SU-DHL-6 (cell line): ENCODE measurements around the gene DOCK1.

Source experiments
- H2AFZ ChIP-seq: fragments of 200-600 bp; sonication (generic); 2 replicates; pipeline ENCODE4 v1.6.1; 2014; ENCODE audit warnings: low read depth, mild to moderate bottlenecking, moderate library complexity, mixed read lengths, antibody characterized with exemption, low read length; ENCODE audit not compliant: severe bottlenecking
- H3F3A ChIP-seq: fragments of 200-600 bp; shearing (Covaris generic); 2 replicates; pipeline ENCODE4 v1.6.0; 2016; ENCODE audit warnings: antibody characterized with exemption, mild to moderate bottlenecking; ENCODE audit not compliant: insufficient read depth
- H3K27ac ChIP-seq: fragments of 200-600 bp; sonication (generic); 2 replicates; pipeline ENCODE4 v1.5.1; 2016; ENCODE audit warnings: low read depth, mild to moderate bottlenecking, low read length, moderate library complexity, mixed read lengths
- H3K27me3 ChIP-seq: fragments of 200-600 bp; sonication (generic), shearing (Covaris generic); 2 replicates; pipeline ENCODE4 v1.6.0; 2014; ENCODE audit warnings: mild to moderate bottlenecking, low read length
- H3K36me3 ChIP-seq: fragments of 200-600 bp; sonication (generic); 2 replicates; pipeline ENCODE4 v1.6.1; 2014; ENCODE audit warnings: mild to moderate bottlenecking, low read length, mixed read lengths
- H3K4me2 ChIP-seq: fragments of 300-600, 200-600 bp; shearing (Covaris generic), sonication (generic); 2 replicates; pipeline ENCODE4 v1.6.0; 2014; ENCODE audit warnings: low read length, low read depth, mild to moderate bottlenecking; ENCODE audit not compliant: poor library complexity, severe bottlenecking
- H3K4me3 ChIP-seq: fragments of 200-600 bp; sonication (generic); 2 replicates; pipeline ENCODE4 v1.5.1; 2014; ENCODE audit warnings: antibody characterized with exemption, low read length, mild to moderate bottlenecking, mixed read lengths; ENCODE audit not compliant: insufficient read depth, poor library complexity, severe bottlenecking
- H3K79me2 ChIP-seq: fragments of 200-600 bp; sonication (generic); 2 replicates; pipeline ENCODE4 v1.6.1; 2014; ENCODE audit warnings: mild to moderate bottlenecking, low read length, moderate library complexity; ENCODE audit not compliant: insufficient read depth
- H3K9ac ChIP-seq: fragments of 200-600 bp; sonication (generic); 2 replicates; pipeline ENCODE4 v1.7.0; 2014; ENCODE audit warnings: mild to moderate bottlenecking, low read length
- H3K9me2 ChIP-seq: fragments of 200-600 bp; sonication (generic); replicated peaks from 2 replicates; pipeline ENCODE4 v1.6.1; 2014; ENCODE audit warnings: low read length; ENCODE audit not compliant: insufficient read depth
- H3K9me3 ChIP-seq: fragments of 200-600 bp; sonication (generic); 2 replicates; pipeline ENCODE4 v1.6.1; 2014; ENCODE audit warnings: low read length, mixed read lengths; ENCODE audit not compliant: insufficient read depth
- H4K20me1 ChIP-seq: fragments of 200-600 bp; sonication (generic); 2 replicates; pipeline ENCODE4 v1.6.1; 2014; ENCODE audit warnings: low read depth, mild to moderate bottlenecking, antibody characterized with exemption, low read length, moderate library complexity, mixed read lengths
- EZH2phosphoT487 ChIP-seq: fragments of 200-600 bp; sonication (generic), shearing (Covaris generic); conservative IDR thresholded peaks from 2 replicates; pipeline ENCODE4 v1.6.1; 2018; ENCODE audit warnings: mild to moderate bottlenecking, antibody characterized with exemption, low read length, moderate library complexity, mixed read lengths
- TF ChIP-seq, protein P1 (sequence below): fragments of 200-600 bp; sonication (generic); IDR thresholded peaks from one replicate; pipeline ENCODE4 v1.5.1; 2017; ENCODE audit warnings: antibody characterized with exemption, mild to moderate bottlenecking, low read length, moderate library complexity; ENCODE audit not compliant: insufficient read depth, poor library complexity, severe bottlenecking

The DOCK1 gene

DNA sequence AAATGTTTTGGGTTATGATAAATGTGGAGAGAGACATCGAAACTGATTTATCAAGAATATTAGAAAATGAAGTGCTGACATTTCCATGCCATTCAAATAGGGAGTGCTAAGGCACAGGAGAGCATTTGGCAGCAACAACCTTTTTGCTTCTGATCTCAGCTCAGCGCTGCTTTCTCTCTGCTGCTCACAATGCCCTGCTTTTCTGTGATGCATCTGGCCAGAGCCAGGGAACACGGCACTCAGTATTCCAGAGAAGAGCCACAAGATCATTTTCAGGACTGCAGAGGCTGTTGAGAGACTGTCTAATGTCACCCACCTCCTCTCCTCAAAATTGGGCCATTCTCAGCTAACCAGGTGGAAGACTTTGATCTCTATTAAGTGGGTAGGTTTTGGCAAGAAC, 263.0 kb downstream of the DOCK1 start:
- Histone ChIP-seq H3K9me2 (no peaks in the 10 kb centered on the region), H3K4me3 (no peak overlapping the region), H3K27me3 (no peaks in the 10 kb centered on the region), H3K9me3 (no peaks in the 10 kb centered on the region), H2AFZ (no peak overlapping the region), H3K36me3 (no peaks in the 10 kb centered on the region), H3K79me2 (no peaks in the 10 kb centered on the region), H3K9ac (no peak overlapping the region), H3K27ac (no peak overlapping the region), H3F3A (no peaks in the 10 kb centered on the region), H3K4me2 (no peak overlapping the region), H4K20me1 (no peaks in the 10 kb centered on the region)
- no peak for TF ChIP-seq EZH2phosphoT487
- TF ChIP-seq, protein P1, sequence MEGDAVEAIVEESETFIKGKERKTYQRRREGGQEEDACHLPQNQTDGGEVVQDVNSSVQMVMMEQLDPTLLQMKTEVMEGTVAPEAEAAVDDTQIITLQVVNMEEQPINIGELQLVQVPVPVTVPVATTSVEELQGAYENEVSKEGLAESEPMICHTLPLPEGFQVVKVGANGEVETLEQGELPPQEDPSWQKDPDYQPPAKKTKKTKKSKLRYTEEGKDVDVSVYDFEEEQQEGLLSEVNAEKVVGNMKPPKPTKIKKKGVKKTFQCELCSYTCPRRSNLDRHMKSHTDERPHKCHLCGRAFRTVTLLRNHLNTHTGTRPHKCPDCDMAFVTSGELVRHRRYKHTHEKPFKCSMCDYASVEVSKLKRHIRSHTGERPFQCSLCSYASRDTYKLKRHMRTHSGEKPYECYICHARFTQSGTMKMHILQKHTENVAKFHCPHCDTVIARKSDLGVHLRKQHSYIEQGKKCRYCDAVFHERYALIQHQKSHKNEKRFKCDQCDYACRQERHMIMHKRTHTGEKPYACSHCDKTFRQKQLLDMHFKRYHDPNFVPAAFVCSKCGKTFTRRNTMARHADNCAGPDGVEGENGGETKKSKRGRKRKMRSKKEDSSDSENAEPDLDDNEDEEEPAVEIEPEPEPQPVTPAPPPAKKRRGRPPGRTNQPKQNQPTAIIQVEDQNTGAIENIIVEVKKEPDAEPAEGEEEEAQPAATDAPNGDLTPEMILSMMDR, result no peak

DNA sequence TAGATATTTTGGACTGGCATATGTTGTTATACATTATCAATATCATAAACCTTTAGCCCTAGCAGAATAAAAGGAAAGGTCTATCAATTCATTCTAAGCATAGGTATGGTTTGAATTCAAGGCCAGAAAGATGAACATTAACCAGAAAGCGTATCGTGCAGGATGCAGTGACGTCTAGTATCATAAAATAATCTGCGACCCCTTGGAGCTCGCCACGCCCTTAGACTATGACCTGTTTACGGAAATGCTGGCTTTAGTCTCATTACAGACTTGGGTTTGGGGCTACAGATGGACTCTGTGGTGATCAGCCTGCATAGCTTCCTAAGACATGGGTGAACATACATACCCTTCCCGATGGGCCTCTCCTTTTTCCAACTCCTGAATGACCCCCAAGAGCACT, 269.6 kb downstream of the DOCK1 start:
- no peaks in the 10 kb centered on the region for H3K79me2 ChIP-seq
- H4K20me1 ChIP-seq, result no peaks in the 10 kb centered on the region
- H3K27ac ChIP-seq, result no peak overlapping the region
- no peaks in the 10 kb centered on the region for H3K9me3 ChIP-seq
- TF ChIP-seq, protein P1, result no peak
- TF ChIP-seq EZH2phosphoT487, result no peak
- no peak overlapping the region for H2AFZ ChIP-seq
- H3K27me3 ChIP-seq, result no peaks in the 10 kb centered on the region
- H3K4me2 ChIP-seq, result no peak overlapping the region
- no peak overlapping the region for H3K4me3 ChIP-seq
- H3K9ac ChIP-seq, result no peak overlapping the region
- H3K36me3 ChIP-seq, result no peaks in the 10 kb centered on the region
- H3F3A ChIP-seq, result no peaks in the 10 kb centered on the region
- H3K9me2 ChIP-seq, result no peaks in the 10 kb centered on the region

DNA sequence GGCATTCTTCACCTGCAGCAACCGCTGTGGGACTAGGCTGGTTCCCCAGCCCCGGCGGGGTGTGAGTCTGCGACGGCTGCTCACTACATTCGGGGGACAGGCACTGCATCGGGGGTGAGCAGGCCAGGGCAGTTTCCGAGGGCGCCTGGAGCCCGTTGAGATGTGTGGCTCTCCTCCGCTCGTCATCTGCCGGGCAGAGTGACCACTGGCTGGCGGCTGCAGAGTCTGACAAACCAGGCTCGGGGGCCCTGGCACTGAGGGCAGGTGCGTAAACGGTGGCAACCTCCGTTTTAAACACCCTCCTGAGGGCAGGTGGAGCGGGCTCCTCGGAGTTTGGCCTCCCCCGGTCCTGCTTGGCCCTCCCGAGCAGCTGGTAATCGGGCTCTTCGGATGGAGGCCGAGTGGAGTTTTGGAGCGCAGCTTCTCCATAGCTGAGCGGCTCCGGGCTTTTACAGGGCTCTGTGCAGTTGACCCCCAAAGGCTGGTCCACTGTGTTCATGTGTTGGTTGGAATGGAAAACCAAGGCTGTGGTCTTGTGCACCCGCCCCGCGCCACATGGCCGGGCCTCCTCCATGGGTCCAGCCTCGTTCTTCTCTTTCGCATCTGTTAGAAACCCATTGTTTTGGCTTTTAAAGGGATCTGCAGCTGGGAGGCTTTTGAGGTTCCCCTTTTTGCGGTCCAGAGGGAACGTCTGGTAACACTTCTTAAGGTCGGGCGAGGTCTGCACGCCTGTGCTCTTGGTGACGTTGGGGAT, 270.3 kb downstream of the DOCK1 start:
- Histone ChIP-seq H3K9ac (no peak overlapping the region), H3K27me3 (no peaks in the 10 kb centered on the region), H3K4me3 (no peak overlapping the region), H3K9me2 (no peaks in the 10 kb centered on the region), H2AFZ (no peak overlapping the region), H3K79me2 (no peaks in the 10 kb centered on the region), H3K36me3 (no peaks in the 10 kb centered on the region), H3F3A (no peaks in the 10 kb centered on the region), H3K9me3 (no peaks in the 10 kb centered on the region), H3K4me2 (no peak overlapping the region), H4K20me1 (no peaks in the 10 kb centered on the region), H3K27ac (no peak overlapping the region)
- TF ChIP-seq, protein P1, result no peak
- TF ChIP-seq EZH2phosphoT487, result no peak
